ENCODE data around the gene UBE2I. TPM values are rescaled to one million over a fixed set of nuclear protein-coding genes. Genes with fewer than 3 reads are reported as not detected.

The UBE2I gene
- total and polyA plus RNA-seq, 4 donors: 35.7 to 86.7 (median 72.4) TPM

- intact Hi-C loops (cut with DNase I): no loop called here
- no peak overlapping the region for H3K4me3 ChIP-seq (ENCODE audit: low read length in 2 of 2)
- H3K27me3 ChIP-seq (ENCODE audit: control insufficient read depth in 1 of 2, insufficient read depth in 2 of 2, low read length in 1 of 2): no peaks in the 10 kb centered on the region
- no peaks in the 10 kb centered on the region for H3K4me1 ChIP-seq (ENCODE audit: control insufficient read depth in 1 of 2, insufficient read depth in 2 of 2, low read length in 2 of 2)
- 93 to 95% methylated on average over 7 of the region's 7 CpGs for WGBS, 2 donors
- DNase-seq (no peak), ATAC-seq (ENCODE audit: low FRiP score) (no peak)
- H3K36me3 ChIP-seq (ENCODE audit: control insufficient read depth in 1 of 2, insufficient read depth in 2 of 2, low read length in 1 of 2): no peaks in the 10 kb centered on the region
- no peak overlapping the region for H3K27ac ChIP-seq (ENCODE audit: low read depth in 1 of 2, low read length in 2 of 2)
- no peaks in the 10 kb centered on the region for H3K9me3 ChIP-seq (ENCODE audit: control insufficient read depth, low read length)
Observed at GRCh38 chr16:1274767-1275166, 34.7 kb upstream of the UBE2I start.

- H3K9me3 ChIP-seq (ENCODE audit: control insufficient read depth, low read length): no peaks in the 10 kb centered on the region
- no peaks in the 10 kb centered on the region for H3K27me3 ChIP-seq (ENCODE audit: control insufficient read depth in 1 of 2, insufficient read depth in 2 of 2, low read length in 1 of 2)
- WGBS, 2 donors: 52 to 57% methylated on average over 27 to 30 of the region's 30 CpGs
- intact Hi-C loops (cut with DNase I): no loop called here
- DNase-seq (peak in 1 of 2 donors; percentile 76), ATAC-seq (ENCODE audit: low FRiP score) (no peak)
- H3K36me3 ChIP-seq (ENCODE audit: control insufficient read depth in 1 of 2, insufficient read depth in 2 of 2, low read length in 1 of 2): no peaks in the 10 kb centered on the region
- H3K4me3 ChIP-seq (ENCODE audit: low read length in 2 of 2): no peak overlapping the region
- no peak overlapping the region for H3K27ac ChIP-seq (ENCODE audit: low read depth in 1 of 2, low read length in 2 of 2)
- no peaks in the 10 kb centered on the region for H3K4me1 ChIP-seq (ENCODE audit: control insufficient read depth in 1 of 2, insufficient read depth in 2 of 2, low read length in 2 of 2)
Observed at GRCh38 chr16:1275791-1276579, 33.5 kb upstream of the UBE2I start.

GRCh38 chr16:1276580-1276878 is 32.9 kb upstream of the UBE2I start:
- 77 to 82% methylated on average over 12 to 14 of the region's 14 CpGs for WGBS, 2 donors
- Histone ChIP-seq H3K4me3 (ENCODE audit: low read length in 2 of 2) (no peak overlapping the region), H3K27me3 (ENCODE audit: control insufficient read depth in 1 of 2, insufficient read depth in 2 of 2, low read length in 1 of 2) (no peaks in the 10 kb centered on the region)

DNA sequence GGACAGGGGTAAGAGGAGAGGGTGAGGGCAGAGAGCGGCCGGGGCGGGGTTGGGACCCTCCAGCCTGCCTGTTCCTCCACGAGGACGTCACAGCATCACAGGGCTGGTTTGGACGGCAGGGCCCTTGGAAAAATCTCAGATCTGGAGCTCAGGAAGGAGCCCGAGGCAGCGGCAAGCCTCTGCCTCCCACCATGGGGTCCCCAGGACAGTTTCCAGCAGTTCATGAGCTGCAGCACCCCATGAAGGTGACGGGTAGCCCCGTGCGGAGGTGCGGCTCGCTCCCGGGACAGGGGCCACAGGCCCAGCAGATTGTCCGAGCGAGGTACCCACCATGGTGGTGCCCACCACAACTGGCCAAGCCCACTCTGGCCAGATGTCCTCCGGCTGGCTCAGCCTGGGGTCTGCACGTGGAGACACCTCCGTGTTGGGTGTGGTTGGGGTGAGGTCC is 32.3 kb upstream of the UBE2I start:
- H3K27me3 ChIP-seq (ENCODE audit: control insufficient read depth in 1 of 2, insufficient read depth in 2 of 2, low read length in 1 of 2): no peaks in the 10 kb centered on the region
- no peaks in the 10 kb centered on the region for H3K9me3 ChIP-seq (ENCODE audit: control insufficient read depth, low read length)
- H3K4me3 ChIP-seq (ENCODE audit: low read length in 2 of 2): no peak overlapping the region
- no peaks in the 10 kb centered on the region for H3K4me1 ChIP-seq (ENCODE audit: control insufficient read depth in 1 of 2, insufficient read depth in 2 of 2, low read length in 2 of 2)
- 75 to 76% methylated on average over 19 of the region's 19 CpGs for WGBS, 2 donors
- peak in 1 of 2 donors; percentile 63 for DNase-seq
- no peaks in the 10 kb centered on the region for H3K36me3 ChIP-seq (ENCODE audit: control insufficient read depth in 1 of 2, insufficient read depth in 2 of 2, low read length in 1 of 2)
- H3K27ac ChIP-seq (ENCODE audit: low read depth in 1 of 2, low read length in 2 of 2): no peak overlapping the region
- ATAC-seq (ENCODE audit: low FRiP score): peak; percentile 6
- intact Hi-C loops (cut with DNase I): no loop called here

More at GRCh38 chr16:1276580-1276878, 32.9 kb upstream of the UBE2I start:
- DNase-seq: no peak
- no peak for ATAC-seq (ENCODE audit: low FRiP score)
- intact Hi-C loops (cut with DNase I): no loop called here
- Histone ChIP-seq H3K36me3 (ENCODE audit: control insufficient read depth in 1 of 2, insufficient read depth in 2 of 2, low read length in 1 of 2) (no peaks in the 10 kb centered on the region), H3K4me1 (ENCODE audit: control insufficient read depth in 1 of 2, insufficient read depth in 2 of 2, low read length in 2 of 2) (no peaks in the 10 kb centered on the region), H3K27ac (ENCODE audit: low read depth in 1 of 2, low read length in 2 of 2) (no peak overlapping the region), H3K9me3 (ENCODE audit: control insufficient read depth, low read length) (no peaks in the 10 kb centered on the region)

GRCh38 chr16:1277617-1278282 is 31.7 kb upstream of the UBE2I start:
- H3K36me3 ChIP-seq (ENCODE audit: control insufficient read depth in 1 of 2, insufficient read depth in 2 of 2, low read length in 1 of 2): no peaks in the 10 kb centered on the region
- no peaks in the 10 kb centered on the region for H3K27me3 ChIP-seq (ENCODE audit: control insufficient read depth in 1 of 2, insufficient read depth in 2 of 2, low read length in 1 of 2)
- intact Hi-C loops (cut with DNase I): no loop called here
- no peaks in the 10 kb centered on the region for H3K9me3 ChIP-seq (ENCODE audit: control insufficient read depth, low read length)
- ATAC-seq (ENCODE audit: low FRiP score) (no peak), DNase-seq (no peak)
- H3K27ac ChIP-seq (ENCODE audit: low read depth in 1 of 2, low read length in 2 of 2): no peak overlapping the region
- H3K4me3 ChIP-seq (ENCODE audit: low read length in 2 of 2): no peak overlapping the region
- H3K4me1 ChIP-seq (ENCODE audit: control insufficient read depth in 1 of 2, insufficient read depth in 2 of 2, low read length in 2 of 2): no peaks in the 10 kb centered on the region
- WGBS, 2 donors: 32 to 37% methylated on average over 19 to 21 of the region's 21 CpGs

GRCh38 chr16:1278477-1278876 is 31.0 kb upstream of the UBE2I start:
- intact Hi-C loops (cut with DNase I): no loop called here
- DNase-seq: no peak
- WGBS, 2 donors: 15 to 20% methylated on average over 18 of the region's 18 CpGs
- no peak for ATAC-seq (ENCODE audit: low FRiP score)
- Histone ChIP-seq H3K4me3 (ENCODE audit: low read length in 2 of 2) (no peak overlapping the region), H3K9me3 (ENCODE audit: control insufficient read depth, low read length) (no peaks in the 10 kb centered on the region), H3K36me3 (ENCODE audit: control insufficient read depth in 1 of 2, insufficient read depth in 2 of 2, low read length in 1 of 2) (no peaks in the 10 kb centered on the region), H3K27me3 (ENCODE audit: control insufficient read depth in 1 of 2, insufficient read depth in 2 of 2, low read length in 1 of 2) (no peaks in the 10 kb centered on the region), H3K4me1 (ENCODE audit: control insufficient read depth in 1 of 2, insufficient read depth in 2 of 2, low read length in 2 of 2) (no peaks in the 10 kb centered on the region), H3K27ac (ENCODE audit: low read depth in 1 of 2, low read length in 2 of 2) (no peak overlapping the region)

GRCh38 chr16:1279081-1279944 is 30.1 kb upstream of the UBE2I start:
- Histone ChIP-seq H3K36me3 (ENCODE audit: control insufficient read depth in 1 of 2, insufficient read depth in 2 of 2, low read length in 1 of 2) (no peaks in the 10 kb centered on the region), H3K27me3 (ENCODE audit: control insufficient read depth in 1 of 2, insufficient read depth in 2 of 2, low read length in 1 of 2) (no peaks in the 10 kb centered on the region), H3K4me3 (ENCODE audit: low read length in 2 of 2) (no peak overlapping the region), H3K27ac (ENCODE audit: low read depth in 1 of 2, low read length in 2 of 2) (no peak overlapping the region), H3K9me3 (ENCODE audit: control insufficient read depth, low read length) (no peaks in the 10 kb centered on the region), H3K4me1 (ENCODE audit: control insufficient read depth in 1 of 2, insufficient read depth in 2 of 2, low read length in 2 of 2) (no peaks in the 10 kb centered on the region)
- WGBS, 2 donors: 77 to 79% methylated on average over 30 of the region's 30 CpGs
- DNase-seq (no peak), ATAC-seq (ENCODE audit: low FRiP score) (no peak)
- intact Hi-C loops (cut with DNase I): no loop called here

GRCh38 chr16:1279945-1280589 is 29.4 kb upstream of the UBE2I start:
- Histone ChIP-seq H3K9me3 (ENCODE audit: control insufficient read depth, low read length) (no peaks in the 10 kb centered on the region), H3K27me3 (ENCODE audit: control insufficient read depth in 1 of 2, insufficient read depth in 2 of 2, low read length in 1 of 2) (no peaks in the 10 kb centered on the region), H3K36me3 (ENCODE audit: control insufficient read depth in 1 of 2, insufficient read depth in 2 of 2, low read length in 1 of 2) (no peaks in the 10 kb centered on the region), H3K4me1 (ENCODE audit: control insufficient read depth in 1 of 2, insufficient read depth in 2 of 2, low read length in 2 of 2) (no peaks in the 10 kb centered on the region), H3K4me3 (ENCODE audit: low read length in 2 of 2) (no peak overlapping the region), H3K27ac (ENCODE audit: low read depth in 1 of 2, low read length in 2 of 2) (no peak overlapping the region)
- ATAC-seq (ENCODE audit: low FRiP score): no peak
- no peak for DNase-seq
- 78 to 84% methylated on average over 23 to 29 of the region's 29 CpGs for WGBS, 2 donors
- intact Hi-C loops (cut with DNase I): no loop called here

Measured in aorta (tissue), 5 donors.